Aorta (tissue), 5 donors: ENCODE data around the gene ACTR3. TPM values are rescaled to one million over a fixed set of nuclear protein-coding genes. Genes with fewer than 3 reads are reported as not detected.

Source experiments
- ATAC-seq: fragments of 200-7000 bp; cut with Tn5 transposase; one replicate; pipeline ENCODE4 v1.9.1; 2022; ENCODE audit warnings: moderate library complexity; ENCODE audit not compliant: low FRiP score
- DNase-seq, 2 donors: peaks; one replicate each; pipeline ENCODE4 v3.0.0-alpha.2; 2020
- H3K27ac ChIP-seq, 2 donors: one replicate each; pipeline ENCODE4 v1.5.1; 2013; ENCODE audit warnings: low read length in 2 of 2, mild to moderate bottlenecking in 2 of 2, moderate library complexity in 2 of 2, control low read depth in 1 of 2, inconsistent platforms in 1 of 2, low read depth in 1 of 2
- H3K27me3 ChIP-seq, 2 donors: one replicate each; pipeline ENCODE4 v1.6.1; 2013; ENCODE audit warnings: control low read depth in 1 of 2, low read length in 1 of 2, mild to moderate bottlenecking in 1 of 2, moderate library complexity in 1 of 2; ENCODE audit not compliant: insufficient read depth in 2 of 2, control insufficient read depth in 1 of 2
- H3K36me3 ChIP-seq, 2 donors: one replicate each; pipeline ENCODE4 v1.6.1; 2013; ENCODE audit warnings: control low read depth in 1 of 2, low read length in 1 of 2, mild to moderate bottlenecking in 1 of 2; ENCODE audit not compliant: insufficient read depth in 2 of 2, control insufficient read depth in 1 of 2
- H3K4me1 ChIP-seq, 2 donors: one replicate each; pipeline ENCODE4 v1.6.1; 2013; ENCODE audit warnings: low read length in 2 of 2, control low read depth in 1 of 2, mild to moderate bottlenecking in 1 of 2, moderate library complexity in 1 of 2; ENCODE audit not compliant: insufficient read depth in 2 of 2, control insufficient read depth in 1 of 2
- H3K4me3 ChIP-seq, 2 donors: one replicate each; pipeline ENCODE4 v1.5.1; 2013; ENCODE audit warnings: low read length in 2 of 2, control low read depth in 1 of 2, mild to moderate bottlenecking in 1 of 2
- H3K9me3 ChIP-seq: one replicate; pipeline ENCODE4 v1.6.1; 2013; ENCODE audit warnings: mild to moderate bottlenecking, low read length; ENCODE audit not compliant: control insufficient read depth
- WGBS, 2 donors: extraction: QIAGEN DNeasy Blood & Tissue Kit; methylation state at CpG; one replicate each; pipeline ENCODE4 v1.1.7; 2013; 5-methylcytosine and 5-hydroxymethylcytosine counted together
- intact Hi-C, 2 donors: fragments of 100-400 bp; cut with DNase I; formaldehyde crosslinking; loops; one replicate each; pipeline versions ENCODE4 v1.14.2 to v1.15.0; 2022
- polyA plus RNA-seq, 2 donors: library from polyadenylated mRNA; stranded (reverse); fragments of 200-250 nt; gene quantifications; one replicate each; pipeline ENCODE4 v1.2.3, GENCODE V29; 2013
- total RNA-seq, 2 donors: library from RNA; stranded (reverse); fragmentation: NEBNext Ultra II Directional; extraction: Animal tissue kit (Norgen Biotek cat#: 25700); gene quantifications; one replicate each; pipeline ENCODE4 v1.2.1, GENCODE V29; 2021
- donor health status: healthy with polysubstance abuse.
- donor health status: Bipolar disorder and iron deficiency.
- donor health status: DM: no; HTN: no; CAD: no.
- donor health status: DM: no; HTN: no; CAD: no.
- donor health status: DM: yes; HTN: yes; CAD: no.

Gene ACTR3
- total and polyA plus RNA-seq, 4 donors, result 66.3 to 318 (median 174) TPM

- Histone ChIP-seq H3K27me3 (no peaks in the 10 kb centered on the region), H3K36me3 (no peaks in the 10 kb centered on the region), H3K9me3 (no peaks in the 10 kb centered on the region), H3K27ac (peak overlapping the region in 1 of 2 donors; percentile 17), H3K4me1 (peaks cover 1 to 8% of the 10 kb centered on the region in 2 donors), H3K4me3 (peak overlapping the region in 1 of 2 donors; percentile 28)
- 20 to 22% methylated on average over 7 of the region's 7 CpGs for WGBS, 2 donors
- no peak for ATAC-seq
- intact Hi-C loops, result loop anchor here in 1 of 2 donors (10.0 kb wide), 2 partner anchors 51 to 531 kb away; no protein-coding TSS in a partner anchor
- DNase-seq, result no peak
Measured at GRCh38 chr2:113894156-113894743, 4.4 kb downstream of the ACTR3 start.

- H3K9me3 ChIP-seq, result no peaks in the 10 kb centered on the region
- 69 to 74% methylated on average over 4 of the region's 4 CpGs for WGBS, 2 donors
- intact Hi-C loops, result loop anchor here in 1 of 2 donors (10.0 kb wide), 2 partner anchors 50 to 530 kb away; no protein-coding TSS in a partner anchor
- no peak for DNase-seq
- H3K4me1 ChIP-seq, result peaks cover 1 to 8% of the 10 kb centered on the region in 2 donors
- H3K27me3 ChIP-seq, result no peaks in the 10 kb centered on the region
- H3K36me3 ChIP-seq, result no peaks in the 10 kb centered on the region
- no peak for ATAC-seq
- no peak overlapping the region for H3K27ac ChIP-seq
- no peak overlapping the region for H3K4me3 ChIP-seq
Measured at GRCh38 chr2:113895301-113895700, 5.4 kb downstream of the ACTR3 start.

GRCh38 chr2:113895819-113896563 is 6.1 kb downstream of the ACTR3 start:
- ATAC-seq (no peak), DNase-seq (no peak)
- no peaks in the 10 kb centered on the region for H3K27me3 ChIP-seq
- no peaks in the 10 kb centered on the region for H3K9me3 ChIP-seq
- no peaks in the 10 kb centered on the region for H3K36me3 ChIP-seq
- intact Hi-C loops, result loop anchor here in 1 of 2 donors (10.0 kb wide), 2 partner anchors 49 to 529 kb away; no protein-coding TSS in a partner anchor
- peaks cover 1 to 11% of the 10 kb centered on the region in 2 donors for H3K4me1 ChIP-seq
- no peak overlapping the region for H3K4me3 ChIP-seq
- WGBS, 2 donors, result 49 to 52% methylated on average over 1 of the region's 1 CpG
- H3K27ac ChIP-seq, result no peak overlapping the region

- no peak for DNase-seq
- Histone ChIP-seq H3K9me3 (no peaks in the 10 kb centered on the region), H3K36me3 (no peaks in the 10 kb centered on the region), H3K4me1 (peaks cover 1 to 11% of the 10 kb centered on the region in 2 donors), H3K4me3 (no peak overlapping the region), H3K27me3 (no peaks in the 10 kb centered on the region), H3K27ac (no peak overlapping the region)
- 34 to 39% methylated on average over 2 of the region's 2 CpGs for WGBS, 2 donors
- intact Hi-C loops, result loop anchor here in 1 of 2 donors (10.0 kb wide), 2 partner anchors 48 to 528 kb away; no protein-coding TSS in a partner anchor
- no peak for ATAC-seq
Measured at GRCh38 chr2:113896791-113897190, 6.9 kb downstream of the ACTR3 start.

GRCh38 chr2:113898081-113898480 is 8.2 kb downstream of the ACTR3 start:
- no peaks in the 10 kb centered on the region for H3K9me3 ChIP-seq
- H3K4me1 ChIP-seq, result peaks cover 1 to 11% of the 10 kb centered on the region in 2 donors
- peak overlapping the region in 1 of 2 donors; percentile 26 for H3K4me3 ChIP-seq
- no peak overlapping the region for H3K27ac ChIP-seq
- no peaks in the 10 kb centered on the region for H3K36me3 ChIP-seq
- ATAC-seq (no peak), DNase-seq (no peak)
- intact Hi-C loops, result loop anchor here in 1 of 2 donors (10.0 kb wide), 2 partner anchors 47 to 527 kb away; no protein-coding TSS in a partner anchor
- no peaks in the 10 kb centered on the region for H3K27me3 ChIP-seq

GRCh38 chr2:113899166-113899565 is 9.3 kb downstream of the ACTR3 start:
- no peak overlapping the region for H3K27ac ChIP-seq
- H3K27me3 ChIP-seq, result no peaks in the 10 kb centered on the region
- DNase-seq (no peak), ATAC-seq (no peak)
- H3K9me3 ChIP-seq, result no peaks in the 10 kb centered on the region
- intact Hi-C loops, result loop anchor here in 1 of 2 donors (10.0 kb wide), 2 partner anchors 46 to 526 kb away; no protein-coding TSS in a partner anchor
- peaks cover 0 to 11% of the 10 kb centered on the region in 2 donors for H3K4me1 ChIP-seq
- no peak overlapping the region for H3K4me3 ChIP-seq
- H3K36me3 ChIP-seq, result no peaks in the 10 kb centered on the region

- Histone ChIP-seq H3K36me3 (no peaks in the 10 kb centered on the region), H3K4me3 (no peak overlapping the region), H3K4me1 (peaks cover 0 to 3% of the 10 kb centered on the region in 2 donors), H3K27ac (no peak overlapping the region), H3K27me3 (no peaks in the 10 kb centered on the region), H3K9me3 (no peaks in the 10 kb centered on the region)
- intact Hi-C loops, result no loop called here
- 79 to 89% methylated on average over 2 of the region's 2 CpGs for WGBS, 2 donors
- ATAC-seq (no peak), DNase-seq (no peak)
Measured at GRCh38 chr2:113901943-113902342, 12.1 kb downstream of the ACTR3 start.

GRCh38 chr2:113905886-113906285 is 16.0 kb downstream of the ACTR3 start:
- Histone ChIP-seq H3K4me1 (peaks cover 0 to 2% of the 10 kb centered on the region in 2 donors), H3K36me3 (no peaks in the 10 kb centered on the region), H3K4me3 (no peak overlapping the region), H3K27ac (no peak overlapping the region), H3K27me3 (no peaks in the 10 kb centered on the region), H3K9me3 (no peaks in the 10 kb centered on the region)
- DNase-seq (no peak), ATAC-seq (no peak)
- intact Hi-C loops, result no loop called here
- 90 to 97% methylated on average over 1 of the region's 1 CpG for WGBS, 2 donors
